KG1 (cell line): ENCODE results near the gene TBC1D3L.
"Not testable (repeated sequence)": the region's sequence is repeated elsewhere in the genome, so short reads cannot be mapped to it uniquely, and the experiment has no call there.

Experiments used
- DNase-seq: peaks from one replicate; lab custom pipeline; 2025; lab: John Stamatoyannopoulos, UW

Gene TBC1D3L

DNA sequence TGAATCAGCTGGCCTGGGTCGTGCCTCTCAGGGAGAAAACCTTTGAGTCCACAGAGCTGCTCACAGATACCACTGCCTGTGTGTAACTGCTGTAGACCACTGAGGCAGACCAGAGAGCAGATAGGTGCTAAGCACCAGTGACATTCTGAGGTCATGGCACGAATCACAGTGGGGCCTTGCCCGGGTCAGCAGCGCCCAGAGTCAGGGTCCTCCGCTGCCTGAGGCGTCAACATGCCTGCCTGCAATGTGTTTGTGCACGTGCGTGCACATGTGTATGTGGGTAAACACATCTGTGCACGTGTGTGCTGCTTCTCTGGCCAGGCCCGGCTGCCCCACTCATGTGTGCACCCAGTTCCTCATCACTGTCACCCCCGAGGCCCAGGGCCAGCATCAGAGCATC lies at the start of gene TBC1D3L:
TSS of gene TBC1D3L (minus strand) at position 101 of the 400 bp plus-strand sequence. CDS start 1,540 bp downstream, outside the sequence.
- not testable (repeated sequence) for DNase-seq

DNA sequence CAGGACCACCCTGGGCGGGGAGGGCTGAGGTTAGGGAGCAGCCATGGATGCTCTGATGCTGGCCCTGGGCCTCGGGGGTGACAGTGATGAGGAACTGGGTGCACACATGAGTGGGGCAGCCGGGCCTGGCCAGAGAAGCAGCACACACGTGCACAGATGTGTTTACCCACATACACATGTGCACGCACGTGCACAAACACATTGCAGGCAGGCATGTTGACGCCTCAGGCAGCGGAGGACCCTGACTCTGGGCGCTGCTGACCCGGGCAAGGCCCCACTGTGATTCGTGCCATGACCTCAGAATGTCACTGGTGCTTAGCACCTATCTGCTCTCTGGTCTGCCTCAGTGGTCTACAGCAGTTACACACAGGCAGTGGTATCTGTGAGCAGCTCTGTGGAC lies 14.8 kb upstream of the TBC1D3L start, which contains the start of gene TBC1D3D:
TSS of gene TBC1D3D (plus strand) at position 301 of the 400 bp plus-strand sequence. CDS start 1,585 bp downstream, outside the sequence.
- not testable (repeated sequence) for DNase-seq
